K562 (cell line): ENCODE measurements around the gene TRIP6. TPM values are rescaled to one million over a fixed set of nuclear protein-coding genes. Genes with fewer than 3 reads are reported as not detected.

ENCODE experiments used
- ATAC-seq: fragments of 200-7000 bp; cut with Tn5 transposase; 3 replicates; pipeline ENCODE4 v1.9.1; 2020; ENCODE audit warnings: moderate library complexity
- BruUV-seq: library from RNA; stranded (reverse); fragments of 400-500 nt; replicated peaks from 2 replicates; lab custom pipeline; 2021; lab: Mats Ljungman, UMichigan
- CTCF ChIA-PET: fragments of 300-600 bp; formaldehyde crosslinking; extraction: SDS; loops from one replicate; lab custom pipeline; 2021; ENCODE audit warnings: low intra/inter-chr PET ratio; lab: Yijun Ruan, JAX
- POLR2A ChIA-PET: fragments of 300-600, 350-650 bp; sonication (Branson Sonifier 250); formaldehyde crosslinking; extraction: SDS; loops from one replicate; lab custom pipeline; 2021; ENCODE audit warnings: antibody characterized with exemption, inconsistent platforms; lab: Yijun Ruan, JAX
- DNase-seq, 4 experiments: peaks; one replicate each; pipeline versions ENCODE4 v3.0.0 to v3.0.0-alpha.2; 2011 to 2018; ENCODE audit warnings: low spot score in 3 of 4, mixed read lengths in 3 of 4; ENCODE audit errors: extremely low read depth in 1 of 4
- FAIRE-seq: peaks from 2 replicates; lab custom pipeline; 2011; peaks lifted over from hg19 to GRCh38; lab: Jason Lieb, UNC
- H2AFZ ChIP-seq: 2 replicates; pipeline ENCODE4 v1.6.0; 2011; ENCODE audit warnings: low read depth, low read length, control low read depth, inconsistent platforms
- H3K27ac ChIP-seq: fragments of 200-600 bp; 3 replicates; pipeline ENCODE4 v1.8.0; 2011; ENCODE audit warnings: low read depth, mild to moderate bottlenecking, control low read depth, inconsistent platforms, low read length, moderate library complexity, mixed read lengths; ENCODE audit errors: extremely low read depth
- H3K27me3 ChIP-seq, 2 experiments: fragments of 300-600 bp in 1 of 2; 2 replicates in 1 of 2; 3 replicates in 1 of 2; pipeline versions ENCODE4 v1.6.0 to v1.8.0; 2011; ENCODE audit warnings: inconsistent platforms in 2 of 2, low read length in 2 of 2, mild to moderate bottlenecking in 1 of 2, mixed read lengths in 1 of 2, moderate library complexity in 1 of 2; ENCODE audit not compliant: control insufficient read depth in 2 of 2, insufficient read depth in 2 of 2
- H3K36me3 ChIP-seq: fragments of 300-600 bp; 3 replicates; pipeline ENCODE4 v1.8.0; 2011; ENCODE audit warnings: mild to moderate bottlenecking, low read length, inconsistent platforms; ENCODE audit not compliant: control insufficient read depth, insufficient read depth
- H3K4me1 ChIP-seq, 2 experiments: fragments of 200-600 bp in 1 of 2; replicated peaks in 1 of 2; 2 replicates in 1 of 2; 3 replicates in 1 of 2; pipeline versions ENCODE4 v1.5.1 to v1.8.0; 2011; ENCODE audit warnings: inconsistent platforms in 2 of 2, low read length in 2 of 2, mild to moderate bottlenecking in 1 of 2, mixed read lengths in 1 of 2, moderate library complexity in 1 of 2; ENCODE audit not compliant: control insufficient read depth in 2 of 2, insufficient read depth in 2 of 2
- H3K4me2 ChIP-seq: 2 replicates; pipeline ENCODE4 v1.6.1; 2011; ENCODE audit warnings: low read length, control low read depth, inconsistent platforms, mixed read lengths; ENCODE audit not compliant: insufficient read depth
- H3K4me3 ChIP-seq: fragments of 200-600 bp; sonication (generic), shearing (Covaris generic); 2 replicates; pipeline ENCODE4 v1.5.1; 2016; ENCODE audit warnings: control low read depth, inconsistent platforms
- H3K79me2 ChIP-seq: fragments of 200-600 bp; 3 replicates; pipeline ENCODE4 v1.8.0; 2011; ENCODE audit warnings: low read length, inconsistent platforms; ENCODE audit not compliant: control insufficient read depth, insufficient read depth
- H3K9ac ChIP-seq, 2 experiments: 2 replicates each; pipeline versions ENCODE4 v1.6.0 to v1.6.1; 2011; ENCODE audit warnings: low read depth in 2 of 2, low read length in 2 of 2, control low read depth in 1 of 2, inconsistent platforms in 1 of 2, mild to moderate bottlenecking in 1 of 2, mixed read lengths in 1 of 2; ENCODE audit not compliant: insufficient read depth in 1 of 2
- H3K9me1 ChIP-seq: one replicate; pipeline ENCODE4 v1.6.0; 2011; ENCODE audit warnings: inconsistent platforms, mild to moderate bottlenecking, low read length, moderate library complexity; ENCODE audit not compliant: control insufficient read depth, insufficient read depth
- H3K9me3 ChIP-seq: replicated peaks from 2 replicates; pipeline ENCODE4 v1.5.1; 2011; ENCODE audit warnings: low read depth, low read length, inconsistent platforms; ENCODE audit not compliant: control insufficient read depth, insufficient read depth
- H4K20me1 ChIP-seq: replicated peaks from 2 replicates; pipeline ENCODE4 v1.6.1; 2011; ENCODE audit warnings: low read length, inconsistent platforms, mixed read lengths; ENCODE audit not compliant: control insufficient read depth, insufficient read depth
- FOSL1 ChIP-seq: fragments of 200-800 bp; sonication (Bioruptor generic); conservative IDR thresholded peaks from 2 replicates; pipeline ENCODE4 v1.6.1; 2016; ENCODE audit warnings: missing genetic modification characterization, missing compliant biosample characterization
- KDM2B ChIP-seq: fragments of 250-450 bp; sonication (Bioruptor Pico); IDR thresholded peaks from 2 replicates; pipeline ENCODE4 v1.8.0; 2021; ENCODE audit warnings: mild to moderate bottlenecking, moderate library complexity
- ZNF384 ChIP-seq: IDR thresholded peaks from 2 replicates; pipeline ENCODE4 v1.6.1; 2012; ENCODE audit warnings: low read depth, low read length, improper control_type of control experiment
- WGBS: fragments of 100-300 bp; shearing (Covaris generic); methylation state at CpG from one replicate; pipeline ENCODE4 v1.1.6; 2016; ENCODE audit warnings: low coverage, mixed read lengths; ENCODE audit not compliant: insufficient coverage; ENCODE audit errors: missing lambda C conversion rate; 5-methylcytosine and 5-hydroxymethylcytosine counted together
- in situ Hi-C: fragments of 300-500 bp; cut with MboI; formaldehyde crosslinking; loops from 4 replicates; pipeline ENCODE4 v1.15.0; 2018; ENCODE audit warnings: inconsistent platforms, mixed read lengths
- intact Hi-C: fragments of 100-400 bp; cut with micrococcal nuclease; formaldehyde crosslinking; loops from 2 replicates; pipeline ENCODE4 v1.14.2; 2022
- polyA plus RNA-seq, 8 experiments: library from polyadenylated mRNA; depleted of rRNA in 4 of 8; stranded (reverse) in 5 of 8; unstranded in 3 of 8; fragments of >200 nt; fragmentation: Nextera tagmentation in 2 of 8; fragmentation: Illumina TruSeq in 1 of 8; extraction: Ambion mirVana in 2 of 8; extraction: Trizol in 1 of 8; gene quantifications; 2 replicates each; pipeline versions ENCODE4 v1.2.1 to v1.2.3, GENCODE V29; 2011 to 2014; ENCODE audit warnings: inconsistent platforms in 1 of 8, missing spikeins in 1 of 8
- total RNA-seq, 7 experiments: library from RNA; depleted of rRNA in 6 of 7; stranded (reverse); fragments of >200 nt in 6 of 7; fragmentation: Illumina TruSeq in 2 of 7; extraction: Trizol in 2 of 7; gene quantifications; 2 replicates each; pipeline versions ENCODE4 v1.2.1 to v1.2.3, GENCODE V29; 2011 to 2021; ENCODE audit warnings: low replicate concordance in 1 of 7
- TF ChIP-seq, protein P1 (sequence below): sonication (generic); IDR thresholded peaks from 2 replicates; pipeline ENCODE4 v1.6.1; 2016
- TF ChIP-seq, protein P2 (sequence below): fragments of 450-650 bp; IDR thresholded peaks from 2 replicates; pipeline ENCODE4 v1.6.1; 2018; ENCODE audit not compliant: partially characterized antibody

Gene TRIP6
- total and polyA plus RNA-seq, 9 of the 15 experiments (the other 6 are each of a cell fraction or from before 2014, with no cell fraction given): 5.9 to 141 (median 54.0) TPM

DNA sequence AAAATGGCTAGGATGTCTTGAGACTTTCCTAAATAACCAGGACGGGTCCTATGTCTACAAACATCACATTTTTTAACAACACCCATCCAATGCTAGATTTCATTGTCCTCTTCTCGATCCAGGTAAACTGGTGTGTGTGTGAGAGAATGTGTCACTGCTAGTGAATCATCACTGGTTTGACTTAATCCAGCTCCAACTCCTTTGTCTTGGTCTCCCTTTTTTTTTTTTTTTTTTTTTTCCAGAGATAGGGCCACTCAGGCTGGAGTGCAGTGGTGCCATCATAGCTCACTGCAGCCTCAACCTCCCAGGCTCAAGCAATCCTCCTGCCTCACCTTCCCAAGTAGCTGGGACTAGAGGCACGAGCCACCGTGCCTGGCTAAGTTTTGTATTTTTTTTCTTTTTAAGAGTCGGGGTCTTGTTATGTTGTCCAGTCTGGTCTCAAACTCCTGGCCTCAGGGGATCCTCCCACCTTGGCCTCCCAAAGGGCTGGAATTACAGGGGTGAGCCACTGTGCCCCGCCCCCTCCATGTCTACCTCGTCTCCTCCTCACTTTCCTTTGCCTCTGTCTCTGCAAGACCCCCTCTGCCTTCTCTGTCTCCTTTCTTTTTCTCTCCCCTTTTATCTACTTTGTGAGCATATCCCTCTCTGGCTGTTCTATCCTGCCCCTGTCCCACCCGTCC, 24.5 kb downstream of the TRIP6 start:
- ATAC-seq (no peak), FAIRE-seq (no peak), DNase-seq (no peak)
- Histone ChIP-seq H3K9me3 (no peaks in the 10 kb centered on the region), H3K27ac (0 out of 3 replicates have a peak overlapping the region, but pooled peaks have one; percentile 77), H3K9me1 (peaks cover 5% of the 10 kb centered on the region), H3K27me3 (no peaks in the 10 kb centered on the region), H3K4me1 (peaks cover 40 to 97% of the 10 kb centered on the region in 2 experiments), H4K20me1 (peaks cover 13% of the 10 kb centered on the region), H3K4me2 (no peak overlapping the region), H3K9ac (no peak overlapping the region), H2AFZ (no peak overlapping the region), H3K79me2 (peaks cover 34% of the 10 kb centered on the region), H3K4me3 (no peak overlapping the region), H3K36me3 (peaks cover 22% of the 10 kb centered on the region)
- ChIA-PET POLR2A (interaction anchor here (0.9 to 1.5 kb wide), 2 partner anchors 110 to 381 kb away, joined by 3 to 5 read pairs; no protein-coding TSS in a partner anchor), CTCF (no interaction called here)
- 68% methylated on average over 8 of the region's 8 CpGs for WGBS
- in situ Hi-C loops: loop anchor here (5.0 kb wide), 1 partner anchor 166 kb away; no protein-coding TSS in a partner anchor
- TF ChIP-seq, protein P1, sequence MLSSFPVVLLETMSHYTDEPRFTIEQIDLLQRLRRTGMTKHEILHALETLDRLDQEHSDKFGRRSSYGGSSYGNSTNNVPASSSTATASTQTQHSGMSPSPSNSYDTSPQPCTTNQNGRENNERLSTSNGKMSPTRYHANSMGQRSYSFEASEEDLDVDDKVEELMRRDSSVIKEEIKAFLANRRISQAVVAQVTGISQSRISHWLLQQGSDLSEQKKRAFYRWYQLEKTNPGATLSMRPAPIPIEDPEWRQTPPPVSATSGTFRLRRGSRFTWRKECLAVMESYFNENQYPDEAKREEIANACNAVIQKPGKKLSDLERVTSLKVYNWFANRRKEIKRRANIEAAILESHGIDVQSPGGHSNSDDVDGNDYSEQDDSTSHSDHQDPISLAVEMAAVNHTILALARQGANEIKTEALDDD: 0 out of 2 replicates have a peak, but pooled peaks have one; percentile 20
- TF ChIP-seq, protein P2, sequence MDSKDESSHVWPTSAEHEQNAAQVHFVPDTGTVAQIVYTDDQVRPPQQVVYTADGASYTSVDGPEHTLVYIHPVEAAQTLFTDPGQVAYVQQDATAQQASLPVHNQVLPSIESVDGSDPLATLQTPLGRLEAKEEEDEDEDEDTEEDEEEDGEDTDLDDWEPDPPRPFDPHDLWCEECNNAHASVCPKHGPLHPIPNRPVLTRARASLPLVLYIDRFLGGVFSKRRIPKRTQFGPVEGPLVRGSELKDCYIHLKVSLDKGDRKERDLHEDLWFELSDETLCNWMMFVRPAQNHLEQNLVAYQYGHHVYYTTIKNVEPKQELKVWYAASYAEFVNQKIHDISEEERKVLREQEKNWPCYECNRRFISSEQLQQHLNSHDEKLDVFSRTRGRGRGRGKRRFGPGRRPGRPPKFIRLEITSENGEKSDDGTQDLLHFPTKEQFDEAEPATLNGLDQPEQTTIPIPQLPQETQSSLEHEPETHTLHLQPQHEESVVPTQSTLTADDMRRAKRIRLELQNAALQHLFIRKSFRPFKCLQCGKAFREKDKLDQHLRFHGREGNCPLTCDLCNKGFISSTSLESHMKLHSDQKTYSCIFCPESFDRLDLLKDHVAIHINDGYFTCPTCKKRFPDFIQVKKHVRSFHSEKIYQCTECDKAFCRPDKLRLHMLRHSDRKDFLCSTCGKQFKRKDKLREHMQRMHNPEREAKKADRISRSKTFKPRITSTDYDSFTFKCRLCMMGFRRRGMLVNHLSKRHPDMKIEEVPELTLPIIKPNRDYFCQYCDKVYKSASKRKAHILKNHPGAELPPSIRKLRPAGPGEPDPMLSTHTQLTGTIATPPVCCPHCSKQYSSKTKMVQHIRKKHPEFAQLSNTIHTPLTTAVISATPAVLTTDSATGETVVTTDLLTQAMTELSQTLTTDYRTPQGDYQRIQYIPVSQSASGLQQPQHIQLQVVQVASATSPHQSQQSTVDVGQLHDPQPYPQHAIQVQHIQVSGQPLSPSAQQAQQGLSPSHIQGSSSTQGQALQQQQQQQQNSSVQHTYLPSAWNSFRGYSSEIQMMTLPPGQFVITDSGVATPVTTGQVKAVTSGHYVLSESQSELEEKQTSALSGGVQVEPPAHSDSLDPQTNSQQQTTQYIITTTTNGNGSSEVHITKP: peak; percentile 63
- TF ChIP-seq FOSL1: peak; percentile 27; the same call in 1 of the 2 replicates
- no peak for TF ChIP-seq KDM2B (CRISPR knock-in tag)
- TF ChIP-seq ZNF384: peak; percentile 70
- no TSS peak for BruUV-seq
- intact Hi-C loops: no loop called here
